Psoas muscle (tissue), 8 donors: ENCODE data around the gene SASH1. TPM values are rescaled to one million over a fixed set of nuclear protein-coding genes. Genes with fewer than 3 reads are reported as not detected.
A peak's percentile ranks its signal among the peaks of the same experiment; 100 is the strongest.

ENCODE experiments used
- ATAC-seq, 4 donors: fragments of 200-7000 bp; cut with Tn5 transposase; one replicate each; pipeline ENCODE4 v1.9.1; 2020; ENCODE audit warnings: moderate library complexity in 3 of 4, mild to moderate bottlenecking in 2 of 4
- DNase-seq, 2 donors: peaks; one replicate each; pipeline ENCODE4 v3.0.0-alpha.2; 2020
- H3K27ac ChIP-seq: fragments of 200-600 bp; one replicate; pipeline ENCODE4 v1.8.0; 2022
- H3K27me3 ChIP-seq, 3 donors: fragments of 200-600 bp in 1 of 3; one replicate each; pipeline versions ENCODE4 v1.6.1 to v1.8.0; 2013 to 2022; ENCODE audit warnings: low read length in 2 of 3, mild to moderate bottlenecking in 2 of 3, moderate library complexity in 1 of 3; ENCODE audit not compliant: insufficient read depth in 3 of 3
- H3K36me3 ChIP-seq, 2 donors: fragments of 200-600 bp in 1 of 2; one replicate each; pipeline versions ENCODE4 v1.6.1 to v1.8.0; 2013 to 2022; ENCODE audit warnings: low read depth in 1 of 2, mild to moderate bottlenecking in 1 of 2, moderate library complexity in 1 of 2; ENCODE audit not compliant: insufficient read depth in 1 of 2
- H3K4me1 ChIP-seq: fragments of 200-600 bp; one replicate; pipeline ENCODE4 v1.8.0; 2022
- H3K4me3 ChIP-seq: fragments of 200-600 bp; one replicate; pipeline ENCODE4 v1.8.0; 2022; ENCODE audit warnings: mild to moderate bottlenecking
- H3K9me3 ChIP-seq: fragments of 200-600 bp; one replicate; pipeline ENCODE4 v1.8.0; 2022
- CTCF ChIP-seq: fragments of 200-600 bp; IDR thresholded peaks from one replicate; pipeline ENCODE4 v1.8.0; 2022; ENCODE audit warnings: antibody characterized with exemption
- WGBS, 3 donors: extraction: QIAGEN DNeasy Blood & Tissue Kit; methylation state at CpG; one replicate each; pipeline versions ENCODE4 v1.1.6 to v1.1.7; 2013; 5-methylcytosine and 5-hydroxymethylcytosine counted together
- intact Hi-C, 2 donors: fragments of 100-400 bp; cut with DNase I; formaldehyde crosslinking; loops; one replicate each; pipeline versions ENCODE4 v1.11.0 to v1.14.2; 2022
- polyA plus RNA-seq, 3 donors: library from polyadenylated mRNA; stranded (reverse); fragments of 200-250 nt; gene quantifications; one replicate each; pipeline ENCODE4 v1.2.3, GENCODE V29; 2013
- total RNA-seq, 4 donors: library from RNA; stranded (reverse); fragmentation: NEBNext Ultra II Directional in 2 of 4; extraction: Animal tissue kit (Norgen Biotek cat#: 25700) in 2 of 4; gene quantifications; one replicate each; pipeline versions ENCODE4 v1.2.1 to v1.2.4, GENCODE V29; 2021 to 2023
- donor health status: healthy with polysubstance abuse.
- donor health status: DM: no; HTN: no; CAD: no; lungs with moderate emphysema.
- donor health status: Bipolar disorder and iron deficiency.
- donor health status: healthy.
- donor health status: DM: yes; HTN: yes; CAD: no.
- donor health status: DM: no; HTN: no; CAD: no.
- donor health status: DM: no; HTN: no; CAD: no.
- donor health status: DM: yes; HTN: yes; CAD: no.

Gene SASH1
- total and polyA plus RNA-seq, 7 donors, result 5.0 to 26.1 (median 13.0) TPM

DNA sequence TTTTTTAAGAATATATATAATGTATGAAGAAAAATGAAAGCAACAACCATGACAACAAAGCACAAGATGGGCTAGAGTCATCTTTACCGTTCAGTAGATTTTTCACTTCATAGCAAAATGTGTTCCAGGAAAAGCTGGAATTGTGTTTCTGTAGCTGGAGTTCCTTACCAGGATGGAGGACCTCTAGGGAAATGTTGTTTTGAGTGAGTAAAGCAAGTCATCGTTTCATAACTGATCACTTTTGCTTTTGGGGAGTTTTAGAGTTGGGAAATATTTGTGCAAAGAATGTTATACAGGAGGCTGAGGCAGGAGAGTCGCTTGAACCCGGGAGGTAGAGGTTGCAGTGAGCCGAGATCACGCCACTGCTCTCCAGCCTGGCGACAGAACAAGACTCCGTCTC, 151.6 kb downstream of the SASH1 start:
- no peaks in the 10 kb centered on the region for H3K27me3 ChIP-seq
- intact Hi-C loops, result no loop called here
- peak in 2 of 4 donors; percentile 34 to 50 for ATAC-seq
- no peak overlapping the region for H3K4me3 ChIP-seq
- DNase-seq, result no peak
- WGBS, 3 donors, result 61 to 69% (median 67%) methylated on average over 8 of the region's 8 CpGs
- no peak for TF ChIP-seq CTCF
- no peaks in the 10 kb centered on the region for H3K36me3 ChIP-seq
- H3K9me3 ChIP-seq, result no peaks in the 10 kb centered on the region
- H3K27ac ChIP-seq, result peak overlapping the region; percentile 33
- H3K4me1 ChIP-seq, result no peaks in the 10 kb centered on the region

GRCh38 chr6:148495029-148495428, 152.4 kb downstream of the SASH1 start:
- Histone ChIP-seq H3K4me1 (peaks cover 3% of the 10 kb centered on the region), H3K9me3 (no peaks in the 10 kb centered on the region), H3K27me3 (no peaks in the 10 kb centered on the region), H3K4me3 (no peak overlapping the region), H3K27ac (peak overlapping the region; percentile 33), H3K36me3 (no peaks in the 10 kb centered on the region)
- ATAC-seq (peak in 3 of 4 donors; percentile 17 to 62 (median 44)), DNase-seq (no peak)
- intact Hi-C loops, result no loop called here
- no peak for TF ChIP-seq CTCF
- WGBS, 3 donors, result 44 to 60% (median 44%) methylated on average over 6 of the region's 6 CpGs

GRCh38 chr6:148497257-148497656, 154.6 kb downstream of the SASH1 start:
- DNase-seq (no peak), ATAC-seq (peak in 1 of 4 donors; percentile 47)
- H3K27ac ChIP-seq, result no peak overlapping the region
- 38 to 57% (median 50%) methylated on average over 2 of the region's 2 CpGs for WGBS, 3 donors
- H3K9me3 ChIP-seq, result no peaks in the 10 kb centered on the region
- intact Hi-C loops, result no loop called here
- H3K4me3 ChIP-seq, result no peak overlapping the region
- H3K4me1 ChIP-seq, result peaks cover 21% of the 10 kb centered on the region
- TF ChIP-seq CTCF, result no peak
- no peaks in the 10 kb centered on the region for H3K27me3 ChIP-seq
- no peaks in the 10 kb centered on the region for H3K36me3 ChIP-seq

GRCh38 chr6:148497717-148498116, 155.1 kb downstream of the SASH1 start:
- ATAC-seq, result no peak
- no peaks in the 10 kb centered on the region for H3K9me3 ChIP-seq
- peaks cover 25% of the 10 kb centered on the region for H3K4me1 ChIP-seq
- no peak overlapping the region for H3K4me3 ChIP-seq
- no peak overlapping the region for H3K27ac ChIP-seq
- no peaks in the 10 kb centered on the region for H3K36me3 ChIP-seq
- intact Hi-C loops, result no loop called here
- no peaks in the 10 kb centered on the region for H3K27me3 ChIP-seq
- WGBS, 3 donors, result 93 to 96% (median 94%) methylated on average over 5 of the region's 5 CpGs
- DNase-seq, result no peak
- no peak for TF ChIP-seq CTCF

GRCh38 chr6:148500402-148500801, 157.8 kb downstream of the SASH1 start:
- H3K36me3 ChIP-seq, result no peaks in the 10 kb centered on the region
- H3K4me3 ChIP-seq, result no peak overlapping the region
- intact Hi-C loops, result no loop called here
- no peak for TF ChIP-seq CTCF
- no peak overlapping the region for H3K27ac ChIP-seq
- DNase-seq (no peak), ATAC-seq (no peak)
- H3K27me3 ChIP-seq, result no peaks in the 10 kb centered on the region
- 68 to 74% (median 71%) methylated on average over 2 of the region's 2 CpGs for WGBS, 3 donors
- H3K4me1 ChIP-seq, result peaks cover 25% of the 10 kb centered on the region
- H3K9me3 ChIP-seq, result no peaks in the 10 kb centered on the region
